Left kidney (tissue), 8 donors: ENCODE results near the gene CDKL4. TPM values are rescaled to one million over a fixed set of nuclear protein-coding genes. Genes with fewer than 3 reads are reported as not detected.
"Not testable (repeated sequence)": the region's sequence is repeated elsewhere in the genome, so short reads cannot be mapped to it uniquely, and the experiment has no call there.

Source experiments
- DNase-seq: peaks from one replicate; pipeline ENCODE4 v3.0.0-alpha.2; 2013
- long read RNA-seq, 8 donors: transcript quantifications; one replicate each; lab custom pipeline, GENCODE V29; 2026
- polyA plus RNA-seq: library from polyadenylated mRNA; unstranded; fragments of 120-200 nt; gene quantifications from one replicate; pipeline ENCODE4 v1.2.1, GENCODE V29; 2013; ENCODE audit not compliant: insufficient read length

The CDKL4 gene
- 1.2 TPM for polyA plus RNA-seq
- long read RNA-seq, donor 1, result 0 reads
- long read RNA-seq, donor 2, result 0 reads
- long read RNA-seq, donor 3, result 0 reads
- long read RNA-seq, donor 4, result 0 reads
- long read RNA-seq, donor 5, result 0 reads
- long read RNA-seq, donor 6, result 0 reads
- long read RNA-seq, donor 7, result 0 reads
- long read RNA-seq, donor 8, result 0 reads

- DNase-seq, result no peak
These were observed at the start of gene CDKL4 for GRCh38 chr2:39243469-39244123. Gene CDKL4, minus strand, starts transcription at chr2:39243970.

GRCh38 chr2:39290433-39290832 lies 46.7 kb upstream of the CDKL4 start:
- DNase-seq, result no peak

- DNase-seq, result no peak
These were observed 45.8 kb upstream of the CDKL4 start for GRCh38 chr2:39289609-39290008.

GRCh38 chr2:39283561-39283960 lies 39.8 kb upstream of the CDKL4 start:
- no peak for DNase-seq

GRCh38 chr2:39281391-39281790 lies 37.6 kb upstream of the CDKL4 start:
- DNase-seq, result no peak

GRCh38 chr2:39275016-39275415 lies 31.2 kb upstream of the CDKL4 start:
- DNase-seq, result no peak

GRCh38 chr2:39269941-39270340 lies 26.2 kb upstream of the CDKL4 start:
- DNase-seq, result no peak

GRCh38 chr2:39266916-39267434 lies 23.2 kb upstream of the CDKL4 start:
- DNase-seq, result no peak

- DNase-seq, result no peak
These were observed 22.5 kb upstream of the CDKL4 start for GRCh38 chr2:39266139-39266805.

- DNase-seq, result no peak
These were observed 21.5 kb upstream of the CDKL4 start for GRCh38 chr2:39265315-39265714.

GRCh38 chr2:39264733-39265132 lies 21.0 kb upstream of the CDKL4 start:
- no peak for DNase-seq

- no peak for DNase-seq
These were observed 16.3 kb upstream of the CDKL4 start for GRCh38 chr2:39260087-39260486.

GRCh38 chr2:39256040-39256439 lies 12.3 kb upstream of the CDKL4 start:
- DNase-seq, result no peak

GRCh38 chr2:39252888-39253518 lies 9.2 kb upstream of the CDKL4 start:
- no peak for DNase-seq

- DNase-seq, result no peak
These were observed 3.8 kb upstream of the CDKL4 start for GRCh38 chr2:39247512-39248043.

- no peak for DNase-seq
These were observed 2.7 kb upstream of the CDKL4 start for GRCh38 chr2:39246382-39246980.

- DNase-seq, result not testable (repeated sequence)
These were observed 1.3 kb upstream of the CDKL4 start for GRCh38 chr2:39244963-39245625.

GRCh38 chr2:39244241-39244862 lies 582 bp upstream of the CDKL4 start:
- not testable (repeated sequence) for DNase-seq

GRCh38 chr2:39241588-39241987 lies 2.2 kb downstream of the CDKL4 start:
- no peak for DNase-seq

- no peak for DNase-seq
These were observed 3.0 kb downstream of the CDKL4 start for GRCh38 chr2:39240758-39241157.

GRCh38 chr2:39234754-39235153 lies 9.0 kb downstream of the CDKL4 start:
- DNase-seq, result no peak
